ENCODE data around the gene MUC6. TPM values are rescaled to one million over a fixed set of nuclear protein-coding genes. Genes with fewer than 3 reads are reported as not detected.

The MUC6 gene
- total and polyA plus RNA-seq, 2 donors (not counting 3 experiments of a cell fraction or from before 2014, with no cell fraction given) = not detected

DNA sequence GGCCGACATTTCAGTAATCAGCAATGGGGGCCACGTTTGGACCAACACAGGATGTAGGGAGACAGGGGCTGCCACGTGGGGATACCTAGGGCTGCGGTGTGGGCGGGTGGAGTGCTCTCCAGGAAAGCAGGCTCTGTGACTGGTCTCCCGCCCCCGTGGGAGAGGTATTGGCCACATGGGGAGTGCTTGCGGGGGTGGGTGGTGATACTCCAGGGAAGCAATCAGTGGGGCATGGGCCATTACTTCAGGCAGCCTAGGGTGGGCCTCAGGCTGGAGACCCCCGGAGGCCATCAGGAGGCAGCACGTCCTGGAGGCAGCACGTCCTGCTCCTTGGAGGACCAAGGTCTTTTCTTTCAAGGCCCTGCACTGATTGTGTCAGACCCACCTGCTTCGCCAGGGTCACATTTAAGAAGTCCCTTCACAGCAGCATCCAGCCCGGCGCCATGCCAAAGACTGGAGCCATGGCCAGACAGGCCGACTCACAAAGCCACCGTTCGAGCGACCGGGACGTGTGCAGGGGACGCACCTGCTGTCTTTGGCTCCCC, 35.1 kb upstream of the MUC6 start:
- POLR2A ChIA-PET = no interaction called here
- Histone ChIP-seq H3K27ac (ENCODE audit: insufficient read depth, low read depth, low read length) (no peak overlapping the region), H3K4me1 (ENCODE audit: control insufficient read depth, extremely low read depth, insufficient read depth, low read length) (peaks cover 9% of the 10 kb centered on the region), H3K36me3 (ENCODE audit: control insufficient read depth in 2 of 2, extremely low read depth in 1 of 2, insufficient read depth in 2 of 2, low read length in 2 of 2) (no peaks in the 10 kb centered on the region), H3K9me3 (replicated peaks; ENCODE audit: control insufficient read depth, insufficient read depth, low read length) (no peaks in the 10 kb centered on the region), H4K20me1 (replicated peaks; ENCODE audit: control insufficient read depth, extremely low read depth, insufficient read depth, low read length) (no peaks in the 10 kb centered on the region), H2AFZ (ENCODE audit: low read depth, low read length) (no peak overlapping the region), H3K4me2 (ENCODE audit: insufficient read depth, low read length) (no peak overlapping the region), H3K9me1 (replicated peaks; ENCODE audit: control insufficient read depth, extremely low read depth, insufficient read depth, low read length) (no peaks in the 10 kb centered on the region), H3K4me3 (replicated peaks in 1 of 3; ENCODE audit: insufficient read depth in 1 of 3, low read depth in 1 of 3, low read length in 3 of 3) (no peak overlapping the region), H3K27me3 (ENCODE audit: control insufficient read depth in 2 of 2, insufficient read depth in 2 of 2, low read length in 2 of 2) (no peaks in the 10 kb centered on the region), H3K9ac (replicated peaks; ENCODE audit: extremely low read depth, insufficient read depth, low read length) (no peak overlapping the region), H3K79me2 (ENCODE audit: control insufficient read depth, insufficient read depth, low read length) (no peaks in the 10 kb centered on the region)
- intact Hi-C loops (cut with micrococcal nuclease) (no loop called here), dilution Hi-C loops (cut with MboI; ENCODE audit: extremely low pct_ligation_motif_present, low sequenced_read_pairs) (no loop called here)
- no TSS peak for BruUV-seq (replicated peaks)
- CTCF ChIA-PET = no interaction called here
- no peak for DNase-seq (ENCODE audit: low read depth, low spot score)
- TF ChIP-seq POLR2AphosphoS5 (IDR thresholded peaks at IDR 0.05; ENCODE audit: insufficient read depth, low read depth, low read length) (no peak), FOS (IDR thresholded peaks at IDR 0.05; ENCODE audit: borderline replicate concordance, insufficient read depth, low read length) (no peak), POLR2A (IDR thresholded peaks at IDR 0.05; ENCODE audit: low read depth, low read length) (no peak), GATA2 (IDR thresholded peaks at IDR 0.05; ENCODE audit: insufficient read depth, insufficient read length, low read depth, low read length) (no peak), MYC (IDR thresholded peaks at IDR 0.05; ENCODE audit: low read depth, low read length) (no peak), EZH2 (IDR thresholded peaks at IDR 0.05; ENCODE audit: borderline replicate concordance, low read depth, low read length, severe bottlenecking) (no peak), JUN (IDR thresholded peaks at IDR 0.05; ENCODE audit: borderline replicate concordance, insufficient read depth, insufficient read length, low read depth) (no peak)
- TF ChIP-seq, protein P1, sequence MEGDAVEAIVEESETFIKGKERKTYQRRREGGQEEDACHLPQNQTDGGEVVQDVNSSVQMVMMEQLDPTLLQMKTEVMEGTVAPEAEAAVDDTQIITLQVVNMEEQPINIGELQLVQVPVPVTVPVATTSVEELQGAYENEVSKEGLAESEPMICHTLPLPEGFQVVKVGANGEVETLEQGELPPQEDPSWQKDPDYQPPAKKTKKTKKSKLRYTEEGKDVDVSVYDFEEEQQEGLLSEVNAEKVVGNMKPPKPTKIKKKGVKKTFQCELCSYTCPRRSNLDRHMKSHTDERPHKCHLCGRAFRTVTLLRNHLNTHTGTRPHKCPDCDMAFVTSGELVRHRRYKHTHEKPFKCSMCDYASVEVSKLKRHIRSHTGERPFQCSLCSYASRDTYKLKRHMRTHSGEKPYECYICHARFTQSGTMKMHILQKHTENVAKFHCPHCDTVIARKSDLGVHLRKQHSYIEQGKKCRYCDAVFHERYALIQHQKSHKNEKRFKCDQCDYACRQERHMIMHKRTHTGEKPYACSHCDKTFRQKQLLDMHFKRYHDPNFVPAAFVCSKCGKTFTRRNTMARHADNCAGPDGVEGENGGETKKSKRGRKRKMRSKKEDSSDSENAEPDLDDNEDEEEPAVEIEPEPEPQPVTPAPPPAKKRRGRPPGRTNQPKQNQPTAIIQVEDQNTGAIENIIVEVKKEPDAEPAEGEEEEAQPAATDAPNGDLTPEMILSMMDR (IDR thresholded peaks at IDR 0.05; ENCODE audit: extremely low read depth in 1 of 2, insufficient read depth in 1 of 2, low read depth in 1 of 2, low read length in 2 of 2) = no peak
- TF ChIP-seq, protein P2, sequence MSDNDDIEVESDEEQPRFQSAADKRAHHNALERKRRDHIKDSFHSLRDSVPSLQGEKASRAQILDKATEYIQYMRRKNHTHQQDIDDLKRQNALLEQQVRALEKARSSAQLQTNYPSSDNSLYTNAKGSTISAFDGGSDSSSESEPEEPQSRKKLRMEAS (IDR thresholded peaks at IDR 0.05; ENCODE audit: insufficient read depth, insufficient read length) = no peak
- no peak for FAIRE-seq
